ENCODE results near the gene TPM1. TPM values are rescaled to one million over a fixed set of nuclear protein-coding genes. Genes with fewer than 3 reads are reported as not detected.
"Not testable (repeated sequence)": the region's sequence is repeated elsewhere in the genome, so short reads cannot be mapped to it uniquely, and the experiment has no call there.

Gene TPM1
- polyA plus RNA-seq, result 100 to 1,000 TPM; 269 to 542 (median 382) TPM
- long read RNA-seq, donor 1, result 0 reads
- long read RNA-seq, donor 2, transcript TPM1-201 (9 exons, 1,670 nt), result minor isoform, 9 of 54 reads
- long read RNA-seq, donor 2, transcript TPM1-208 (8 exons, 943 nt), result major isoform, 16 of 54 reads
- long read RNA-seq, donor 2, partial matches to known transcripts, result 18 of 54 reads
- long read RNA-seq, donor 2, other reads (novel, unspliced or antisense), result 0 of 54 reads
- long read RNA-seq, donor 3, transcript TPM1-220 (9 exons, 977 nt), result minor isoform, 7 of 262 reads
- long read RNA-seq, donor 3, transcript TPM1-208 (8 exons, 943 nt), result minor isoform, 13 of 262 reads
- long read RNA-seq, donor 3, transcript TPM1-206 (9 exons, 1,717 nt), result minor isoform, 11 of 262 reads
- long read RNA-seq, donor 3, transcript TPM1-201 (9 exons, 1,670 nt), result major isoform, 52 of 262 reads
- long read RNA-seq, donor 3, partial matches to known transcripts, result 160 of 262 reads
- long read RNA-seq, donor 3, other reads (novel, unspliced or antisense), result 11 of 262 reads
- long read RNA-seq, donor 4, partial matches to known transcripts, result 5 of 8 reads
- long read RNA-seq, donor 4, other reads (novel, unspliced or antisense), result 0 of 8 reads
- long read RNA-seq, donor 5, transcript TPM1-201 (9 exons, 1,670 nt), result minor isoform, 5 of 87 reads
- long read RNA-seq, donor 5, transcript TPM1-207 (10 exons, 1,049 nt), result major isoform, 20 of 87 reads
- long read RNA-seq, donor 5, partial matches to known transcripts, result 55 of 87 reads
- long read RNA-seq, donor 5, other reads (novel, unspliced or antisense), result 0 of 87 reads
- long read RNA-seq, donor 6, transcript TPM1-220 (9 exons, 977 nt), result minor isoform, 13 of 209 reads
- long read RNA-seq, donor 6, transcript TPM1-206 (9 exons, 1,717 nt), result minor isoform, 7 of 209 reads
- long read RNA-seq, donor 6, transcript TPM1-201 (9 exons, 1,670 nt), result major isoform, 59 of 209 reads
- long read RNA-seq, donor 6, transcript TPM1-208 (8 exons, 943 nt), result minor isoform, 16 of 209 reads
- long read RNA-seq, donor 6, partial matches to known transcripts, result 85 of 209 reads
- long read RNA-seq, donor 6, other reads (novel, unspliced or antisense), result 21 of 209 reads
- long read RNA-seq, donor 7, transcript TPM1-207 (10 exons, 1,049 nt), result major isoform, 9,696 of 23,583 reads
- long read RNA-seq, donor 7, transcript TPM1-233 (2 exons, 3,957 nt), result minor isoform, 131 of 23,583 reads
- long read RNA-seq, donor 7, transcript TPM1-222 (2 exons, 537 nt), result minor isoform, 558 of 23,583 reads
- long read RNA-seq, donor 7, transcript TPM1-230 (10 exons, 1,100 nt), result minor isoform, 372 of 23,583 reads
- long read RNA-seq, donor 7, partial matches to known transcripts, result 11,147 of 23,583 reads
- long read RNA-seq, donor 7, other reads (novel, unspliced or antisense), result 1,615 of 23,583 reads
- long read RNA-seq, donor 8, transcript TPM1-207 (10 exons, 1,049 nt), result major isoform, 86 of 184 reads
- long read RNA-seq, donor 8, transcript TPM1-233 (2 exons, 3,957 nt), result minor isoform, 5 of 184 reads
- long read RNA-seq, donor 8, transcript TPM1-222 (2 exons, 537 nt), result minor isoform, 10 of 184 reads
- long read RNA-seq, donor 8, partial matches to known transcripts, result 79 of 184 reads
- long read RNA-seq, donor 8, other reads (novel, unspliced or antisense), result 0 of 184 reads
- long read RNA-seq, donor 9, transcript TPM1-201 (9 exons, 1,670 nt), result major isoform, 21 of 74 reads
- long read RNA-seq, donor 9, transcript TPM1-220 (9 exons, 977 nt), result minor isoform, 6 of 74 reads
- long read RNA-seq, donor 9, partial matches to known transcripts, result 35 of 74 reads
- long read RNA-seq, donor 9, other reads (novel, unspliced or antisense), result 0 of 74 reads
- long read RNA-seq, donor 10, transcript TPM1-208 (8 exons, 943 nt), result minor isoform, 26 of 632 reads
- long read RNA-seq, donor 10, transcript TPM1-201 (9 exons, 1,670 nt), result major isoform, 151 of 632 reads
- long read RNA-seq, donor 10, transcript TPM1-206 (9 exons, 1,717 nt), result minor isoform, 31 of 632 reads
- long read RNA-seq, donor 10, transcript TPM1-220 (9 exons, 977 nt), result minor isoform, 37 of 632 reads
- long read RNA-seq, donor 10, partial matches to known transcripts, result 288 of 632 reads
- long read RNA-seq, donor 10, other reads (novel, unspliced or antisense), result 71 of 632 reads

DNA sequence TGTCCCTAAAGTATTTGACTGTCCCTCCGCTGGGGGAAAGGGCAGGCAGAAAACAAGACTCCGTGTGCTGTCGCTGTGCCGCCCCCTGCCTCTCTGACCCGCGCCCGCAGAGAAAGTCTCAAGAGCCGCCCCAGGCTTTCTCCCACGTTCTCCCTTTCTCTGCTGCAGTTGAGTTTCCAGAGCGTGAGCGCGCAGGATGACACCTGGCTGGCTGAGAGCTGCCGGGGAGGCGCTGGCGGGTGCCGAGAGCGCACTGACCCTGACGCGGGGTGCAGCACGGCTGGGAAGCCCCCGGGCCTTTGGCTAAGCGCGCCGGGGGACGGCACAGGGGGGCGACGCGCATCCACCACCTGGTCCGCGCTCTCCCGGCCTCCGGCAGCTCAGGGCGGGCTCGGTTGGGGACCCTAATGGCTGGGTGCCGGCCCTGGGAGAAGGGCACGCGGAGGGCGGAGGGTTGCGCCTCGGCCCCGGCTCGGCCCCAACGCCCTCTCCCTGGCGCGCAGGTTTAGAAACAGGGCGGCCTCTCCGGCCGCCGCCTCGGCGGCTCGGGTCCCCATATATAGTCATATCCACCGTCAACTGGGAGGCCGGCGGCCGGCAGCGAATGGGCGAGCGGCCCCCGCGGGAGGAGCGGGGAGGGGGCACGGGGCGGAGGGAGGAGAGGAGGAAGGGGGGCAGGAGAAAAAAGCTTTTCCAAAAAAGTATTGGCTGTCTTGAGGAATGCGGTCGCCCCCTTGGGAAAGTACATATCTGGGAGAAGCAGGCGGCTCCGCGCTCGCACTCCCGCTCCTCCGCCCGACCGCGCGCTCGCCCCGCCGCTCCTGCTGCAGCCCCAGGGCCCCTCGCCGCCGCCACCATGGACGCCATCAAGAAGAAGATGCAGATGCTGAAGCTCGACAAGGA, at the start of gene TPM1:
TSS of gene TPM1 (plus strand) at position 774 of the 903 bp plus-strand sequence. CDS start at position 857, 83 bp downstream.
- H3K4me1 ChIP-seq (ENCODE audit: control insufficient read depth in 3 of 3, insufficient read depth in 2 of 3, low read depth in 1 of 3, low read length in 2 of 3), result peaks cover 0 to 7% (median 0%) of the 10 kb centered on the region in 3 donors
- peaks cover 0 to 11% (median 0%) of the 10 kb centered on the region in 3 donors for H3K36me3 ChIP-seq (ENCODE audit: control insufficient read depth in 3 of 3, insufficient read depth in 2 of 3, low read depth in 1 of 3, low read length in 3 of 3)
- H3K27me3 ChIP-seq (ENCODE audit: control insufficient read depth in 3 of 3, insufficient read depth in 3 of 3, low read length in 3 of 3), result peaks cover 0 to 56% (median 17%) of the 10 kb centered on the region in 3 donors
- no peaks in the 10 kb centered on the region for H3K9me3 ChIP-seq (ENCODE audit: control insufficient read depth in 2 of 2, insufficient read depth in 1 of 2, low read depth in 1 of 2, low read length in 1 of 2)
- H3K4me3 ChIP-seq (ENCODE audit: low read depth in 1 of 3, low read length in 3 of 3), result peak within 1 kb of the TSS; percentile 50 to 73 (median 54)
- FAIRE-seq (no peak), DNase-seq (peak in 1 of 2 donors; percentile 73)
- peak within 1 kb of the TSS in 2 of 3 donors; percentile 53 to 81 for H3K27ac ChIP-seq (ENCODE audit: low read depth in 1 of 3, low read length in 2 of 3)
- 2% methylated on average over 72 to 84 of the region's 84 CpGs for WGBS, 3 donors

DNA sequence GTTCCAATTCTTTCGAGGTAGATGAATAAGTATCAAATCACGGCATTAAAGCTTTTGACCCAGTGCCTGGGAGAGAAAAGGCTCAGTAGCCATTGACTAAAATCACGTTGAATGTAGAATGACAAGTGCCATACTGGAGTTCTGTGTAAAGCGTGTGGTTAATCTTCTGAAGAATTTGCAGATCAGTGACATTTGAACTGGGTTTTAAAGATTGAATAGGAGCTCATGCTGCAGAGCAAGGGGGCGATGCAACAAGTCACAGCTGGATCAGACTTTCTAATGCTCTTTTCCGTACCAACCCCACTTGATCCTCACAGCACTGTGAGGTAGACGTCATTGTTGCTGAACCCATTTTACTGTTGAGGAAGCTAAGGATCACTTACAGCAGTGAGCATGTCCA, 49.5 kb upstream of the TPM1 start:
- Histone ChIP-seq H3K36me3 (ENCODE audit: control insufficient read depth in 3 of 3, insufficient read depth in 2 of 3, low read depth in 1 of 3, low read length in 3 of 3) (no peaks in the 10 kb centered on the region), H3K4me1 (ENCODE audit: control insufficient read depth in 3 of 3, insufficient read depth in 2 of 3, low read depth in 1 of 3, low read length in 2 of 3) (peaks cover 0 to 15% (median 0%) of the 10 kb centered on the region in 3 donors), H3K9me3 (ENCODE audit: control insufficient read depth in 2 of 2, insufficient read depth in 1 of 2, low read depth in 1 of 2, low read length in 1 of 2) (no peaks in the 10 kb centered on the region), H3K4me3 (ENCODE audit: low read depth in 1 of 3, low read length in 3 of 3) (no peak overlapping the region), H3K27me3 (ENCODE audit: control insufficient read depth in 3 of 3, insufficient read depth in 3 of 3, low read length in 3 of 3) (no peaks in the 10 kb centered on the region), H3K27ac (ENCODE audit: low read depth in 1 of 3, low read length in 2 of 3) (no peak overlapping the region)
- FAIRE-seq (no peak), DNase-seq (no peak)
- 87 to 92% (median 90%) methylated on average over 7 of the region's 7 CpGs for WGBS, 3 donors

DNA sequence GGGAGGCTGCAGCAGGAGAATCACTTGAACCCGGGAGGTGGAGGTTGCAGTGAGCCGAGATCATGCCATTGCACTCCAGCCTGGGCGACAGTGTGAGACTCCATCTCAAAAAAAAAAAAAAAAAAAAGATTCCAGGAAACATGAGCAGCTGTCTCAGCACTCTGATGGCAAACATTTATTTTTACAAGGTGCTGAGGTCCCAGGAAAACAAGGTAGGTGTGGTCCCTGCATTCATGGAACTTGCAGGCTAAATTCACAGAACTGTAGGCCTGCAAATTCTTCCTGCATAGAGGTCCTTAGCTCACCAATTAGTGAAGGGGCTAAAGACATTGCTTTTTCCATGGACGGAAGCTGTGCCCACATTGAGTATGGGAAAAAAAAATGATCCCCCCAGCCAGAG, 48.9 kb upstream of the TPM1 start:
- not testable (repeated sequence) for H3K27me3 ChIP-seq (ENCODE audit: control insufficient read depth in 3 of 3, insufficient read depth in 3 of 3, low read length in 3 of 3); H3K36me3 ChIP-seq (ENCODE audit: control insufficient read depth in 3 of 3, insufficient read depth in 2 of 3, low read depth in 1 of 3, low read length in 3 of 3); FAIRE-seq; H3K9me3 ChIP-seq (ENCODE audit: control insufficient read depth in 2 of 2, insufficient read depth in 1 of 2, low read depth in 1 of 2, low read length in 1 of 2); H3K27ac ChIP-seq (ENCODE audit: low read depth in 1 of 3, low read length in 2 of 3); H3K4me3 ChIP-seq (ENCODE audit: low read depth in 1 of 3, low read length in 3 of 3); DNase-seq
- peaks cover 0 to 20% (median 0%) of the 10 kb centered on the region in 3 donors for H3K4me1 ChIP-seq (ENCODE audit: control insufficient read depth in 3 of 3, insufficient read depth in 2 of 3, low read depth in 1 of 3, low read length in 2 of 3)
- 88 to 96% (median 90%) methylated on average over 4 of the region's 4 CpGs for WGBS, 3 donors

DNA sequence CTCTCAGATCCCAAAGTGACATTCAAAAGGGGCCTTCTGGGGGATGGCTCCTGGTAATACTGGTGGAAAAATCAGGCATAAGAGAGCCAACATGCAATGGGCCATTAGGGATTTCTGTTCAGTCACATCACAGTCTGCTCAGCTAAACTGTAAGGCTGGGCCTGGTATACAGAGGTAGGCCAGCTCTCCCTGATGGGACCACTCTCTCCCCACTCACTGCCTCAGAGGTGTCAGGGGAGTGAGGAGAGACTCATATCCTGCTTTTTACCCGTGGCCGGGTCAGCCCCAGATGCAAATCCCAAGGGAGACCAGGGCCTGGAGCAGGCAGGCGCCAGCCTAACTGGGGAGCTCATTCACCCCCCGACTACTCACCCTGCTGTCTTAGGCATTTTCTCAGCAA, 48.1 kb upstream of the TPM1 start:
- DNase-seq, result no peak
- no peak for FAIRE-seq
- Histone ChIP-seq H3K36me3 (ENCODE audit: control insufficient read depth in 3 of 3, insufficient read depth in 2 of 3, low read depth in 1 of 3, low read length in 3 of 3) (no peaks in the 10 kb centered on the region), H3K27me3 (ENCODE audit: control insufficient read depth in 3 of 3, insufficient read depth in 3 of 3, low read length in 3 of 3) (no peaks in the 10 kb centered on the region), H3K4me3 (ENCODE audit: low read depth in 1 of 3, low read length in 3 of 3) (no peak overlapping the region), H3K27ac (ENCODE audit: low read depth in 1 of 3, low read length in 2 of 3) (no peak overlapping the region), H3K9me3 (ENCODE audit: control insufficient read depth in 2 of 2, insufficient read depth in 1 of 2, low read depth in 1 of 2, low read length in 1 of 2) (no peaks in the 10 kb centered on the region), H3K4me1 (ENCODE audit: control insufficient read depth in 3 of 3, insufficient read depth in 2 of 3, low read depth in 1 of 3, low read length in 2 of 3) (peaks cover 0 to 28% (median 0%) of the 10 kb centered on the region in 3 donors)
- WGBS, 3 donors, result 78 to 90% (median 90%) methylated on average over 4 of the region's 4 CpGs

DNA sequence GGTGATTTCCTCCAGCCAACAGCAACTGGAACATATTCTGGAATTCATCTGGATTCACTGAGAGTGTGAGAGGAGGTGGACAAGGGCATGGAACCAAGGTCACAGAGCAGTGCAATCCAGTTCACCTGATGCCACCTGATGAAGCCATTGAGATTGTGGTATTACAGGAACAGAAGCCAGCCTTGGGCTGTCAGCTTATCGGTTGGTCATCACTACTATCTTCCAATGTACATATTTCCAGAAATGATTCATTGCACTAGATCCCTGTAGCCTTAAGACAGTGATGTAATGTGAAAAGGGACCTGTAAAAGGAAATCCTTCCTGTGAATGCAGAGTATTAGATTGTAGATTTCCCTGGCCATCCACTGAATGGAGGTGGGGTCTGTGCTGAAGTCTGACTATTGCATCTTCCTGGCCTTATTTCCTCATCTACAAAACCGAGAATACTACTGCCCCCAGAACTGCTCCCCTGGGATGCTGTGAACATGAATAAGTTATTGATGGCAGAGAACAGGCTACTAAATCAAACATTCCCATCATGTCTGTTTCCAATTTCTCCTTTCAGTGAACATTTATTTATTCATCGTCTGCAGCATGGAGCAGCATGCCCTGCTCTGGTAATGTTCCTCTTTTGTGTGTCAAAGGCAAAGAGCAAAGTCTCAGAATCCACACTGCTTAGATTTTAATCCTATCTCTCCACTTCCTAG, 47.4 kb upstream of the TPM1 start:
- no peaks in the 10 kb centered on the region for H3K27me3 ChIP-seq (ENCODE audit: control insufficient read depth in 3 of 3, insufficient read depth in 3 of 3, low read length in 3 of 3)
- 69 to 87% (median 71%) methylated on average over 3 of the region's 3 CpGs for WGBS, 3 donors
- no peak for FAIRE-seq

DNA sequence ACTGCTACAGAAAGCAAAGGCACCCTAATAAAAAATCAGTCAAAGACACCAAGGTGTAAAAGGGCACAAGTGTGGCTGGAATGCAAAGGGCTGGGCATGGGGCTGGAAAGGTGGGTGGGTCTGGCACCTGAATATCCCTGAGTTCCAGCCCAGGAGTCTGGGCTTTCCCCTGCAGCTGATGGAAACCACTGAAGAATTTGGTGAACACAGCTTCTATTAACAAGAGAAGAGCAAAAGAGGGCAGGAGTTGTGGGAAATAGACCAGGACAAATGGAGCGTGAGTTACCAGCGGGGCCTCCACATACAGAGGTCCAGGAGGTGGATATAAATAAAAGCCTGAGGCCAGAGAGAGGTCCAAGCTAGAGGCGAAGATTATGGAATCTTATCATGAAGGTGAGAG, 45.1 kb upstream of the TPM1 start:
- Histone ChIP-seq H3K27ac (ENCODE audit: low read depth in 1 of 3, low read length in 2 of 3) (no peak overlapping the region), H3K9me3 (ENCODE audit: control insufficient read depth in 2 of 2, insufficient read depth in 1 of 2, low read depth in 1 of 2, low read length in 1 of 2) (no peaks in the 10 kb centered on the region), H3K27me3 (ENCODE audit: control insufficient read depth in 3 of 3, insufficient read depth in 3 of 3, low read length in 3 of 3) (no peaks in the 10 kb centered on the region), H3K36me3 (ENCODE audit: control insufficient read depth in 3 of 3, insufficient read depth in 2 of 3, low read depth in 1 of 3, low read length in 3 of 3) (no peaks in the 10 kb centered on the region), H3K4me3 (ENCODE audit: low read depth in 1 of 3, low read length in 3 of 3) (no peak overlapping the region), H3K4me1 (ENCODE audit: control insufficient read depth in 3 of 3, insufficient read depth in 2 of 3, low read depth in 1 of 3, low read length in 2 of 3) (peaks cover 0 to 45% (median 0%) of the 10 kb centered on the region in 3 donors)
- DNase-seq, result no peak
- no peak for FAIRE-seq
- WGBS, 3 donors, result 94 to 98% (median 94%) methylated on average over 3 of the region's 3 CpGs

More for the DNA sequence above, 47.4 kb upstream of the TPM1 start:
- Histone ChIP-seq H3K36me3 (ENCODE audit: control insufficient read depth in 3 of 3, insufficient read depth in 2 of 3, low read depth in 1 of 3, low read length in 3 of 3) (no peaks in the 10 kb centered on the region), H3K4me1 (ENCODE audit: control insufficient read depth in 3 of 3, insufficient read depth in 2 of 3, low read depth in 1 of 3, low read length in 2 of 3) (peaks cover 0 to 35% (median 0%) of the 10 kb centered on the region in 3 donors), H3K9me3 (ENCODE audit: control insufficient read depth in 2 of 2, insufficient read depth in 1 of 2, low read depth in 1 of 2, low read length in 1 of 2) (no peaks in the 10 kb centered on the region), H3K4me3 (ENCODE audit: low read depth in 1 of 3, low read length in 3 of 3) (no peak overlapping the region), H3K27ac (ENCODE audit: low read depth in 1 of 3, low read length in 2 of 3) (no peak overlapping the region)
- DNase-seq, result no peak

Data from small intestine (tissue), 16 donors.